Ecto neural progenitor cell (in vitro differentiated cells): ENCODE results near the gene KDM1A.

Source experiments
- DNase-seq: peaks from one replicate; pipeline ENCODE4 v3.0.0-alpha.2; 2018; ENCODE audit warnings: low spot score

KDM1A gene

DNA sequence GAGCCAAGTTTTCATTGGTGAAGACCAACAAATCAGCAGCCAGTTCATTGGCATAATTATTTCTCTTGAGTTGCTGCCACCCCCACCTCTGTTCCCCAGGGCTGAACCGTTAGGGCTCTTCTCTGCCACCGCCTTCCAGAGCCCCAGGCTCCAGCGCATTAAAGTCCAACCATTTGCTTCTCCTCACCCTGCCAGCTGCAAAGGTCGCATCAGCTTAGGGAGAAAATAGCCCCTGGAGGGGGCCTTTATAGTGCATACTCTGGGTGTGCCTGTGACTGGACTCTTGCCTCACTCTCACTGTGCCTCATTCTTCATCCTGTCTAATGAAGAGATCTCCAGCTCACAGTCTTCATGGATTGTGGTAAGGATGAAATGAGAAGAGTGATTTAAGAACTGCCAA lies 50.4 kb downstream of the KDM1A start:
- DNase-seq, result no peak

DNA sequence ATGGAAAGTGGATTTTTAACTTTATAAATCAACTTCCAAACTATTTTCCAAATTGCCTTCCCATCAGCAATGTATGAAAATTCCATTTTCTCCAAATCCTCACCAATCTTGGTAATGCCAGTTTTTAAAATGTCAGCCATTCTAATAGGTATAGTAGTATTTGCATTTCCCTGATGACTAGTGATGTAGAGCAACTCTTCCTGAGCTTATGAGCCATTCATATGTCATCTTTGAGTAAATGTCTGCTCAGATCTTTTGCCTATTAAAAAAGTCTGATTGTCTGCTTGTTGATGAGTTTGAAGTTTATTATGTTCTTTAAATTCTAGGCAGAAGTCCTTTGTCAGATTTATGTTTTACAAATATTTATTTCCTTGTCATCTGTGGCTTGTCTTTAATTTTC lies 54.7 kb downstream of the KDM1A start:
- DNase-seq, result no peak

DNA sequence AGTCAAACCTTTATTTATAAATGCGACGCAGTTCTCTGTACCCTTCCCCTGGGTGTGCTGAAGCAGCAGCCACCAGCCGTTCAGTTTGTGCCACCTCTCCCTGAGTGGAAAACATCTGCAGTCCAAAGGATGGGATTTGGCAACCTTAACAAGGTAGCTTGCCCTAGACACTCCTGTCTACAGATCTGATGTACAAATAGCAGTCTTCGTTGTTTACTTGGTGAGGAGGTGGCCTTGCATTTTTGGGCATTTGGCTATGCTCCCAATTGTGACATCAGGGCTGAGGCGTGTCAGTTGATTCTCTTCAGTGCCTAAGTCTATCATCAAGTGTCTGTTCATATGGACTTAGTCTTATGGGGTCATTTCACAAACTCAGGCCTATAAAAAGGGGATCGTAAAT lies 59.8 kb downstream of the KDM1A start:
- DNase-seq, result no peak

DNA sequence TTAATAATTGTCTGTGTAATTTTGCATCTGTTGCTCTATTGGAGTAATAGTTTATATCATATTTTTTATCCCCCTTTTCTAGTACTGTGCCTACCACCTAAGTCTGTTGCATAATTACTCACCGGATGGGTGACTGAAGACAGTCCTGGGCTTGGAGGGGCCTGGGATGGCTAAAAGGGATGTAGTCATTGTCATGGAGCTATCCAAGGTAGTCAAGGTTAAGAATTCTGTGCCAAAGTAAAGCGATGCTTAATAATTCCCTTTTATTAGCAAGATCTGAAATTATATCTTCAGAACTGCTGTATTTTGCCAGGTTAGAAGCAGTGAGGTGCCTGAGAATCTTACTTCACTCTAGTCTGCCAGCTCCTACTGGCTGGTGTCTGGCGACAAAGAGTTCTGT lies 61.6 kb downstream of the KDM1A start:
- no peak for DNase-seq

DNA sequence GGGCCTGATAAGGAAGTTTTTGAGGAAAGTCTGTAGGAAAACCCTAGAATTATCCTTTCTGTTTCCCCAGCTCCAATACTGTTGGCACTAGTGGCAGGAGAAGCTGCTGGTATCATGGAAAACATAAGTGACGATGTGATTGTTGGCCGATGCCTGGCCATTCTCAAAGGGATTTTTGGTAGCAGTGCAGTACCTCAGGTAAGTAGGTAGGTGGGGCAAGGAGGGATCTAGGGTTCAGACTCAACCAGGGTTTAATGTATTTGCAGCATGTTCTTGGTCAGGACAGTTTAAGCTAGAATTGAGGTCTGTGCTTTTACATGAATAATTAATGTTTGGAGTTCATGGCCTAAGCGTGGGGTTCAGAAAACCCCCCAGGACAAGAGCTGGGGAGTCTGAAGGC lies 62.1 kb downstream of the KDM1A start:
- DNase-seq, result no peak

DNA sequence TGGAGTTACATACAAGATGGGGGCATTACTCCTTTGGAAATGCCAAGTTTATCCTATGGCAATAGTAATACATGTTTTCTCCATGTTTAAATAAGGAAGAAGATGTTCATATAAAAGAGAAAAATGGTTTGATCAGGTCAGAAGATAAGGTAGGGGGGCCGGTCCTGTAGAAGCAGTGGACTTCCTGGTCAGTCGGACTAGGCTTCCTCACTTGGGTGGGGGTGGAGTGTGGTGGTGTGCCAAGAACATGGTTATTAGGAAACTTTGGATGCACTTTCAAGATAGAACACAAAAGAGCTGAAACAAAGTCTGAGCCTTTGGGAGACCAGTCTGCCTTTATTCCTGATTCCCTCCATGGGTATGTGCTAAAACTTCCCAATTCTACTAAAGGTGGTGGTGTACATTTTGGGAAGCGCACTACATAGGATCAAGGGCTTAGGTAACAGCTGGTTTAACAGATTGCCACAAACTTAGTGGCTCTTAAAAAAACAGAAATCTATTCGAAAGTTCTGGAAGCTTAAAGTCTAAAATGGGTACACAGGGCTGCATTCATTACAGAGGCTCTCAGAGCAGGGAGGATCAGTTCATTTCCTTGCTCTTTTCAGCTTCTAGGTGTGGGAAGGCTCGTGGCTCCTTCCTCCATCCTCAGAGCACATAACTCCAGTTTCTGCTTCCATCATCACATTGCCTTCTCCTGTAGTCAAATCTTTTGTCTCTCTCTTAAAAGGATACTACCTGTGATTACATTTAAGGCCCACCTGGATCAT lies 64.6 kb downstream of the KDM1A start:
- DNase-seq, result no peak

DNA sequence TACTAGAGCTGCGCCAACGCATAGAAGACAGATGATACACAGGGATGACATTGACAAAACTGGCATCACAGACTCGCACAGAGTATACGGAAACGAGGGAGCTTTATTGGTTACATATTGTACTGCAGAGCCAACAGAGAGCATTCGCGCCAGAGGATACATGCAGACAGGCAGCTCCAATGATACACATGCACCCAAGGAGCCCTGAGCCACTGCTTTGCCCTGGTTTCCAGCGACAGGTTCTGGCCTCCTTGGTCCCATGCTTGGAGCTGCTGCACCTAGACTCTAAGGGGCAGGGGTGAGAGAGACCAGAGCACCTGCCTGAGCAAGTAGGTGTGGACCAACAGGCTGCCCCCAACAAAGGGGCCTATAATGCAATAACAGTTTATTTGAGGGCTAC lies 65.6 kb downstream of the KDM1A start:
- no peak for DNase-seq

DNA sequence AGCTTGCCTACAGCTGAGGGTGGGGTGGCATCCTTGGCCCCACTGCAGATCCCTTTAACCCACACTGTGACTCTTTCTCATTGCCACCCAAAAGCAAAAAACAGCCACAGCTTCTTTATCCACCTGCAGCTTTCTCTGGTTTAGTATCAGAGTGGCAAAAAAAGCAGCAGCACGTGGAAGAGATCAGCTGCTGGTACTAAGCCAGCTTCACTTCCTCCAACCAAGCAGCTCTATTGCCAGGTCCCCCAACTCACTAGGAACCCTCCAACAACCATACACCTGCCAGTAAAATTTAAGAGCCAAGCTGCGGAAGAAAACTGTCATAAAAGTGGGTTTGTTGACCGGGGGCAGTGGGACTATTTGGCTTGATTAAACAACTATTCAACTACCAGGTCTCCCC lies 66.4 kb downstream of the KDM1A start:
- DNase-seq, result no peak

DNA sequence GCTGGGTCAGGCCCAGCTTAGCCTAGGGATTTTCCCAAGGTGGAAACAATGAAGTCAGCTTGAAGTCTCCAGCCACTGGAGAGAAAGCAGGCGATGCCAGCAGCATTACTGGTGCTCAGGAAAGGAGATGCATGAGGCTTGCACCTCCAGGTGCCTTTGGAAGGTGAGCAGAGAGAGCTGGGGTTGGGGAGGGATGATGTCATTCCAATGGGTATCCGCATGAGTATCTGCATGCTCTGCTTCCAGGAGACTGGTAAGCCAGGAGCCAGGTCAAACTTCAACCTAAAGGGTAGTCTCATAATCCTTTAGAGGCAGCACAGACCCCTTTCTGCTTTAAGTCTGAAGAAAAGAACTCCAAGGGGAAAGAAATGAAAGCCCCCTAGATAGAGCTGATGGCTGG lies 68.8 kb downstream of the KDM1A start:
- DNase-seq, result no peak

DNA sequence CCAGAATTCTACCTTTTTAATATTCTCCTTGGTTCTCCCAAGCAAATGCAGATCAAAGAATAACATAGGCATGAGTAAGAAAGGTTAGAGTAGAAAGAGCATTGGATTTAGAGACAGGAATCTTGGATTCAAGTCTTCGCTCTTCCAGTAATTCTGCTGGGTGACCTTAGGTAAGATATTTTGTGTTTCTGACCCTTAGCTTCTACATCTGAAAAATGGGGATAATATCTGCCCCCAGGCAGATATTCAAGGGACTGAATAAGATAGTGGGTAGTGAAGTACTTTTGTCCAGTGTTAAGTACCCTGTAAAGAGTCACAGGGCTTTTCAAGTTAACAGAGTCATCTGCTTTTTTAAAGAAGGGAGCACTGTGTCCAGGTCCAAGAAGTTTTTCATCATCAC lies 70.8 kb downstream of the KDM1A start:
- no peak for DNase-seq

DNA sequence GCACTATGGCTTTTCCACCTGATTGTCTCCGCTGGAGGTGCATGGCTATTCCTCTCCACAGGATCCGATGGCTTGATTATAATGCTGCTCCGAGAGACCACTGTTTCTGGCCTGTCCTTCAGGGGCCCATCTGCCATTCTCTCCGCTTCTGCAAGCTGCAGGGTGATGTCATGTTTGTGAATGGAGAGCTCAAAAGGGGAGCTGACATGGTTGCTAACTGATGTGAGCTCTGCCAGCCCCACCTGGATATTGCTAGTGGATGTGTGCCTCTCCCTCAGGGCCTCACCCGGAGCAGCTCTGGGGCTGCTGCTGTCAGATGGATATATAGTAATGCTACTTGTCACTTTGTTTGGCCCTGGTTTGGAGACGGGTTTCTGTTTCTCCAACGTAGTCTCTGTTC lies 72.3 kb downstream of the KDM1A start:
- no peak for DNase-seq

DNA sequence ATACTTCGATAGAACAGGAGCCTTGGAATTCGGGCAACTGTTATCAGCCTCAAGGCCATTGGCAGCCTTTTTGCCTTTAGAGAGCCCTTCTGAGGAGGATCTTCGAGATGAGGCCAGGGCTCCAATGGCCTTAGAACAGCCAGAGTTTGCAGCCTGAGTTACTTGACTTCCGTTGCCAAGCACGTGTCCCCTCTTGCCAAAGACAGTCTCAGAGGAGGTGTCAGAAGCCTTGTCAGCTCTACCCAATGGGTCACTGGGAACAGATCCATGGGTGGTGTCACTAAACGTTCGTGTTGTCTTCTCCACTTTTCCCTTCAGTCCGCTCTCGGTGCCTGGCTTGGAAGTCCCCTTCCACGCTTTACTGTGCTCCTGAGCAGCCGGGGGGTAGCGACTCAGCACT lies 73.2 kb downstream of the KDM1A start:
- no peak for DNase-seq

DNA sequence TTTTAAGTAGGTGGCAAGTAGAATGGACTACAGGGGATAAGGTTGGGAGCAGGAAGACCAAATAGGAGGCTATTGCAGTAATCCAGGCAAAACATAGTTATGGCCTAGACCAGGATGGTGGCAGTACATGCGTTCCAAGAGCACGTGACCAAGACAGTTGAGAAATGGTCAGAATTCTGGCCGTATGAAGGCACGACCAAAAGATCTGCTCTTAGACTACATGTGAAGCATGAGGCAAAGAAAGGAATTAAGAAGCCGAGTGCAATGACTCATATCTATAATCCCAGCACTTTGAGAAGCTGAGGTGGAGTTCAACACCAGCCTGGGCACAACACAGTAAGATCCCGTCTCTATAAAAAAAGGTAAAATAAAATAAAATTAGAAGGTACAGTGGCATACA lies 78.0 kb downstream of the KDM1A start:
- no peak for DNase-seq

DNA sequence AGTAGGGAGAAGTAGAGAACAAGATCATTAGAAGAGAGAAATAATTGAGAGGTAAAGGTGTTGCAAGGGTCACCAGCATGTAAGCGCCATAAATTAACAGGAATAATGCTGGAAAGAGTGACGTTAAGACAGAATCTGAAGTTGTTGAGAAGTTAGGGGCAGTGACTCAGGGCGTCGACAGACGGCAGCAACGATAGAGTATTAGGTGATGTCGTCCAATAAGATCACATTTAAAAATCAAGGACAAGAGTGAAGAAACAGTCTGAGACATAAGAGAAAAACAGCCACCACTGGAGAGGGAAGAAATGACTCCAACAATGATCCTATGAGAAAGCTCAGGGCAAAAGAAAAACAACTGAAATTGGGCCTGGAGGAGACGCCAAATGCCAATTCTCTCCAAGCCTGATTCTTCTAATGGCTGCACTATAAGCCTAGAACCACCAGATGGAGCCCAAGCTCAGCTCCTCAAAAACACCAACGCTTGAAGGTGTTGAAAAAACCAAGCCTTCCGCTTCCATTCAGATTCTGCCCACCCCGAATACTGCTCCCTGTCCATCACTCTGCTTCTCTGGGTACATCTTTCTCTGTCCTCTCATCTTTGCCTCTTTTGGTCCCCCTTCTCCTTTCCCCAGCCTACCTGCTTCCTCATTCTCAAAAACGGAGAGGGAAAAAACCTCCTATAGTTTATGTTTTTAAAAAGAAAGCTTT lies 79.3 kb downstream of the KDM1A start:
- DNase-seq, result peak; percentile 59

DNA sequence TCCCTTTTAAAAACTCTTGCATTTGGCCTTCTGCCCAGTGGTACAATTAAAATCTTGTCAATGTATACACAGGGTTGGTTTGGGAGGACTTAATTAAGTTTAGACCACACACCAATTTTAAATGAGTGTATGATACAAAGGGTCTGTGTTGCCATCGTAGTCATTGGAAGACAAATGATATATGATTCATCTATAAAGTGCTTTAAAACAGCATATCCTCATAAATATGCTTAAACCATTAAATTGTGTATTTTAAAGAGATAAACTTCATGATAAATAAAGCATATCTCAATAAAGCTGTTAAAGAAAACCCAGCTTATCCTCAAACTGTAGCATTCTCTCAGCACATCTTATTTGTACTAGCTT lies 79.9 kb downstream of the KDM1A start:
- no peak for DNase-seq

DNA sequence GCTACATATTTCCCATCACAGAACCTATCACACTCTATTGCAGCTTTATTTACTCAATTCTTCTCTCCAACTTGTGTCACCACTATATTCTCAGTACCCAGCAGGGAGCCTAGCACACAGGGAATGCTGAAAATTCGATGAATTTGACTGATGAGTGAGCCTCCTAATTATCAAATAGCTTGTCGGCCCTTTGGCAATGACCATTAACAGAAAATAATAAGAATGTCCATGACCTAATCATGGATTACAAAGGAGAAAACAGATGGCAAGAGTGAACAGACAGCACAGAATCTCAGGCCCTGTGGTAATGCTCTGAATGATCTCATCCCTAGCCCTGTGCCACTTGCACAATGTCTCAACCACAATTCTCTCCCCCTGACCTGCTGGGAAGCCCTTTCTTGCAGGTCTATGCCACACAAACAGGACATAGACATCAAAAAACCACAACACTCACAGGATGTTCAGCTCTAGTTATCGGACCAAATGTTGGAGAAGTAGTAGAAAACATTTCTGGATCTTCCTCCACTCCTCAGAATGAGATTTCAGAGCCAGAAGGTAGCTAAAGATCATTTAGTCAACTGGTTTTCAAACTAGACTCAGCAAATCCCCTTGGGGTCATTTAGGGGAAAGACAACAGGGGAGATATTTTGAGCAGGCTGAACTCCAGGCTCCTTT lies 80.9 kb downstream of the KDM1A start:
- DNase-seq, result no peak

DNA sequence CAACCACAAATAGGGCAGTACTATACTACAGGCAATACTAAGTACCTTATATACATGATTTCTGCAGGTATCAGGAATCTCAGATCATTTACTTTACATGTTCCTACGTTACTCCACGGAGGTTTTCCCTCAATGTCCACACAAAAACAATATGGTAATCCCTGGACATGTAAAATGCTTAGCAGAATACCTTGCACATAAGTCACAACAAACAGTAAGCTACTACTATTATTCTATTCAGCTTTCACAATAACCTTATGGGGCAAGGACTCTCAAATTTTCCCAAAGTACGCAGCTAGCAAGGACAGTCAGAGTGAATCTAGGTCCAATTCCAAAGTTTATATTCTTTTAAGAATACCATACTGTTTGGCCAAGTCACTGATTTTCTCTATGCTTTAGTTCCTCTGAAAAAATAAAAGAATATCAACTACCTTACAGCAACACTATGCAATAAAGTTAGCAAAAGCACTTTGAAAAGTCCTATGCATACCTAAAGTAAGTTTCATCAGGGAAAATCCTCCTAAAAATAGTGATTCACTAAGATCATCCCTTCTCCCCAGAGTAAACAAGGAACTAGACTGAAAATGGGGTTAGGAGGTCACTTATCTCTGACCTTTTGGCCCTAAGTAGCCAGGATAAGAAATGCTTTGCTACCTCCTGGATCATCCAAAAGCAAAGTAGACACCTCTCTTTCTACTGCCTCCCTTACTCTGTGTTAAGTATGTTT lies 82.0 kb downstream of the KDM1A start:
- DNase-seq, result no peak

DNA sequence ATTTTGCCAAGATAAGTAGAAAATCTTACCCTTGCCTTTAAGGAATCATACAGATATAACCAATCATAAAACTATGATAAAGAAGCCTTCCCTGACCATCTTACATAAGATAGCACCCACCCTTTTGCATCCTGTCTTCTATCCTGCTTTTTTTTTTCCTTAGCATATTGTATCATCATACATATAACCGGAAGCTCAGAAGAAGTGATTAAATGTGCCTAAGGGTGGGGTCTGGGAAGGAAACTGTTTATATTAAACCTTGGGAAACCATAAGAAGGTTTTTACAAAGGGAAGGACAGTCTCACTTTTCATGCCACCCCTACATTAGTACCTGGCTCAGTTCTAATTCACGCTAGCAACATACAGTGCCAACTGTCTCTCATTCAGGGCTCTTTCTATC lies 82.6 kb downstream of the KDM1A start:
- DNase-seq, result no peak

DNA sequence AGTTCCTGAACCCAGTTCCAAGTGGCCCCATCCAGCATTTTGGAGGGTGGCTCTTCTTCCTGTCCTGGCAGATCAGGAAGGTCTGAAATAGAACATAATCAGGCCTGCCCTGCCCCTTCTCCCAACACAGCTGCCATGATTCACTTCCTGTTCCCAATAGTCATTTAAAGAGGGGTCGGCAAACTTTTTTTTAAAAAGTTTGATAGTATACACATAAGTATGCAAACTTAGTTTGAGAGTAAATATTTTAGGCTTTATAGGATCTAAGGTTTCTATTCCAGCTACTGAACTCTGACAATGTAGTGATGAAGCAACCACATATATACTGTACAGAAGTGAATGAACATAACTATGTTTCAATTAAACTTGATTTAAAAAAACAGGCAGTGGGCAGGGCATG lies 83.0 kb downstream of the KDM1A start:
- no peak for DNase-seq

DNA sequence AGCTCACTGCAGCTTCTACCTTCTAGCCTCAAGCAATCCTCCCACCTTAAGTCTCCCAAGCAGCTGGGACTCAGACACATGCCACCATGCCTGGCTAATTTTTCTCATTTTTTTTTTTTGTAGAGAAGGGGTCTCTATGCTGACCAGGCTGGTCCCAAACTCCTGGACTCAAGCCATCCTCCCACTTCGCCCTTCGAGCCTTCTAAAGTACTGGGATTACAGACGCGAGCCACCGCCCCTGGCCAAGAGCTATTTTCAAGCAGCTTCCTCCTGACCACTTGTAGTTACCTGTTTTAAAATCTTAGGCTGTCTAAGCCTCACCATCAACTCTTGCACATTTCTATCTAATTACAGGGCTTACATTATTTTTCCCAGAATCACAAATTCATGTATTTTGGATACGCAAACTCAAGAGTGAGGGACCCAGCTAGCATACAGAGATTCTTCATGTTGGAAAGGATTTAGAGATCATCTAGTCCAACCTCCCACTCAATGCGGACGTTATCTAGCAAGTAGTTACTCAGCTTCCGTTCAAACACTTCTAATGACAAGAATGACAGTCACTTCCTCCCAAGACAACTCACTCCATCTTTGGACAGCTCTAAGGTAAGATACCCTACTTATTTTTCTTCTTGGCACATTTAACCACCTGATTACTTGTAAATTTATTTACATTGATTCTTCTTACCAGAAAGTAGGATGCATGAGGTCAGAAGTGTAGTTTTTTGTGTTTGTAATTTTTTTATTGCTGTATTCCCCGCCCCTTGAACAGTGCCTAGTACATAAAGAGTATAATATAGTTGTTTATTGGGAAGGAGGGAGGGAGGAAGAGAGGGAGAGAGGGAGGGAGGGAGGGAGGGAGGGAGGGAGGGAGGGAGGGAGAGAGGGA lies 84.0 kb downstream of the KDM1A start:
- DNase-seq, result no peak

DNA sequence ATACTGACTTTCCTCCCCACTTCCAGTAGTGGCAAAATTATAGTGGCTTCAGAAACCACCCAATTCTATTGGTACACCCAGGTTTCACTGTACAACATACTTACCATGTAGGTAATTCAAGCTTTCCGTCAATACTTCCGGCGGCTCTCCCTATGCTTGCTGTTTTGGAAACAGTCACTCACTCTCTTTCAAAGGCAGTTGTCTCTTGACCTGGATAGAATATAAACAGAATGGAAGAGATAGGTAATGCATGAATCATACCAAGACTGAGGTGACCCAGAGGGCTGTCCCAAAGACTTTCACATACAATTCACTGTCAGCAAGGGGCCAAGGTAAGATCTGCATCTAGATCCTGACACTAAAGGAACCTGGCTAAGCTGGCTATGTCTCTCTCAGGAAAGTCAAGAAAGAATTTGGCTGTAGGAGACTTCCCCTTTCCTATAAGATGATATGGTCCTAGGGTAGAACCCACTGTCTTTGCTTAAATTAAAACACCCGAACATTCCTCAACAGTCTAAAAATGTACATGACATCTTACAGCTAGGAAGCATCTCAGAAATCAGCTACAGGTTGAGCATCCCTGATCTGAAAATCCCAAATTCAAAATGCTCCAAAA lies 89.8 kb downstream of the KDM1A start:
- no peak for DNase-seq
